Skeletal muscle tissue (tissue), 4 donors: ENCODE measurements around the gene GLT1D1. TPM values are rescaled to one million over a fixed set of nuclear protein-coding genes. Genes with fewer than 3 reads are reported as not detected.
"Not testable (repeated sequence)": the region's sequence is repeated elsewhere in the genome, so short reads cannot be mapped to it uniquely, and the experiment has no call there.

Experiments
- H3K27ac ChIP-seq: one replicate; pipeline ENCODE4 v1.7.0; 2013; ENCODE audit warnings: mild to moderate bottlenecking, low read depth, low read length, inconsistent platforms
- H3K27me3 ChIP-seq, 3 donors: one replicate each; pipeline ENCODE4 v1.7.0; 2013; ENCODE audit warnings: low read length in 3 of 3; ENCODE audit not compliant: control insufficient read depth in 3 of 3, insufficient read depth in 3 of 3
- H3K36me3 ChIP-seq, 3 donors: one replicate each; pipeline ENCODE4 v1.7.0; 2013; ENCODE audit warnings: low read length in 3 of 3; ENCODE audit not compliant: control insufficient read depth in 3 of 3, insufficient read depth in 3 of 3
- H3K4me1 ChIP-seq, 3 donors: one replicate each; pipeline ENCODE4 v1.7.0; 2013; ENCODE audit warnings: low read length in 3 of 3, mild to moderate bottlenecking in 3 of 3; ENCODE audit not compliant: control insufficient read depth in 3 of 3, insufficient read depth in 3 of 3
- H3K4me3 ChIP-seq, 3 donors: one replicate each; pipeline ENCODE4 v1.7.0; 2013; ENCODE audit warnings: low read length in 3 of 3
- H3K9ac ChIP-seq, 3 donors: one replicate each; pipeline ENCODE4 v1.7.0; 2013; ENCODE audit warnings: low read length in 3 of 3, mild to moderate bottlenecking in 3 of 3, moderate library complexity in 2 of 3, low read depth in 1 of 3
- H3K9me3 ChIP-seq, 3 donors: one replicate each; pipeline ENCODE4 v1.7.0; 2013; ENCODE audit warnings: low read length in 3 of 3; ENCODE audit not compliant: control insufficient read depth in 3 of 3
- total RNA-seq: library from RNA; depleted of rRNA; stranded (reverse); fragments of >200 nt; gene quantifications from one replicate; pipeline ENCODE4 v1.2.3, GENCODE V29; 2014
- donor health status: Osteomylitis.

GLT1D1 gene
- total RNA-seq, 1 donor from 2014 or later = 0.52 TPM

- not testable (repeated sequence) for H3K4me1 ChIP-seq, H3K27ac ChIP-seq, H3K27me3 ChIP-seq, H3K36me3 ChIP-seq, H3K9ac ChIP-seq, H3K4me3 ChIP-seq, H3K9me3 ChIP-seq
These were observed 13.4 kb upstream of the GLT1D1 start for GRCh38 chr12:128839885-128840284.

DNA sequence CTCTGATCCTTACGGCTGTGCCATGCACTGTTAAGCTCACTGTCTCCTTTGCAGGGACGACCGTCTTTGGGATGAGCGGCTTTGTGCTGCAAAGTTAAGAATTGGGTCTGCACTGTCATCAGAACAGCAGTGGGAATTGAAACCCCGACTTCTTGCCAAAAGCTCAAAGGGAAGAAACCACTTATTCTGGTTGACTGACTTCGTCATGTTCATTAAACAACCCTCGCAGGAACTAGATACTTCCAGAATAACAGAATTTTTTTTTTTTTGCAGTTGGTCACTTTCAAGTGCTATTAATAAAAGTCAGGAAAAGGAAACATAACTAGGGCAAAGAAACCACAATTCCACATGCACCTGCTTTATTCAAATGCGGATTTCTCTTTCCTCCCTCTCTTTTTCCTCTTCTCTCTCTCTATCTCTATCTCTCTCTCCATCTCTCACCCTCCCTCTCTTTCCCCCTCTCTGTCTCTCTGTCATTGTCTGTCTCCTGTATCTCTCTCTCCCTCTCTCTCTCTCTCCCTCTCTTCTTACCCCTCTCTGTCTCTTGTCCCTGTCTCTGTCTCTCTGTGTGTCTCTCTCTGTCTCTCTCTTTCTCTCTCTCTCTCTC is 12.3 kb upstream of the GLT1D1 start:
- Histone ChIP-seq H3K4me1 (no peaks in the 10 kb centered on the region), H3K27ac (no peak overlapping the region), H3K9ac (no peak overlapping the region), H3K27me3 (no peaks in the 10 kb centered on the region), H3K36me3 (no peaks in the 10 kb centered on the region), H3K9me3 (no peaks in the 10 kb centered on the region), H3K4me3 (no peak overlapping the region)

DNA sequence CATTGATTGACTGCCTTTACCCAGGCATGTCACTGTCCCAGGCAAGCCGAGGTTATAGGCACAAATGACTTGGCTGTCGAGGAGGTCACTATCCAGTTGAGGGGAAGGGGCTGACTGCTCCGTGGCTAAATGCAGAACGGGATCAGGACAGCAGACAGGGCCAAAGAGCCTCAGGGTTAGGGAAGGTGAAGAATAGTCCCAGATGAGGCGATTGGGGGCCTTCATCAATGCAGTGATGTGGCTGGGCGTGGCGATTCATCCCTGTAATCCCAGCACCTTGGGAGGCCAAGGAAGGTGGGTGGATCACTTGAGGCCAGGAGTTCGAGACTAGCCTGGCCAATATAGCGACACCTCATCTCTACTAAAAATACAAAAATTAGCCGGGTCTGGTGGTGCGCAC is 10.7 kb upstream of the GLT1D1 start:
- no peaks in the 10 kb centered on the region for H3K36me3 ChIP-seq
- no peak overlapping the region for H3K27ac ChIP-seq
- no peaks in the 10 kb centered on the region for H3K27me3 ChIP-seq
- no peaks in the 10 kb centered on the region for H3K4me1 ChIP-seq
- H3K9me3 ChIP-seq = no peaks in the 10 kb centered on the region
- H3K9ac ChIP-seq = no peak overlapping the region
- H3K4me3 ChIP-seq = no peak overlapping the region

DNA sequence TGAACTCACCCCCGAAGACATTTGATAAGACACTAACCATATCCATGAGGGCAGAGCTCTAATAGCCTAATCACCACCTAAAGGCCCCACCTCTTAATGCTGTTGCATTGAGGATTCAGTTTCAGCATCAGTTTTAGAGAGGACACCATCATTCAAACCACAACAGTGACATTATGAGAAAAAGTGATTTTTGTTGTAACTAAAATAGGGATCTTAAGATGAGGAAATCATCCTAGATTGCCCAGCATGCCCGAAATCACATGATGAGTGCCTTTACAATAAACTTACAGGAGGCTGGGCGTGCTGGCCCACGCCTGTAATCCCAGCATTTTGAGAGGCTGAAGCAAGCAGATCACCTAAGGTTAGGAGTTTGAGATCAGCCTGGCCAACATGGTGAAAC is 9.7 kb upstream of the GLT1D1 start:
- Histone ChIP-seq H3K27ac (no peak overlapping the region), H3K9ac (no peak overlapping the region), H3K27me3 (no peaks in the 10 kb centered on the region), H3K9me3 (no peaks in the 10 kb centered on the region), H3K4me1 (no peaks in the 10 kb centered on the region), H3K4me3 (no peak overlapping the region), H3K36me3 (no peaks in the 10 kb centered on the region)

DNA sequence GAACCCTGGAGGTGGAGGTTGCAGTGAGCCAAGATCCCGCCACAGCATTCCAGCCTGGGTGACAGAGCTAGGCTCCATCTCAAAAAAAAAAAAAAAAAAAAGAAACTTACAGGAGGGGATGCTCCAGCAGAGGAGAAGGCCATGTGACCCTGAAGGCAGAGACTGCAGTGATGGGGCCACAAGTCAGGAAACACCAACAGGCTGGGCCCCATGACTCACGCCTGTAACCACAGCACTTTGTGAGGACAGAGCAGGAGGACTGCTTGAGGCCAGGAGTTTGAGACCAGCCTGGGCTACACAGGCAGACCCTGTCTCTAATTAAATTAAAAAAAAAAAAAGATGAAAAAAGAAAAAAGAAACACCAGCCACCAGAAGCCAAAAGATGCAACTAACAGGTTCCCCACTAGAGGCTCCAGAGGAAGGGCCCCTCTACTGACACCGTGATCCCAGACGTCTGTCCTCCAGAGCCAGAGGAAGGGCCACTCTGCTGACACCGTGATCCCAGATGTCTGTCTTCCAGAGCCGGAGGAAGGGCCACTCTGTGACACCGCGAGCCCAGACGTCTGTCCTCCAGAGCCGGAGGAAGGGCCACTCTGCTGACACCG is 9.1 kb upstream of the GLT1D1 start:
- no peaks in the 10 kb centered on the region for H3K9me3 ChIP-seq
- no peak overlapping the region for H3K4me3 ChIP-seq
- H3K36me3 ChIP-seq = no peaks in the 10 kb centered on the region
- H3K27ac ChIP-seq = no peak overlapping the region
- H3K9ac ChIP-seq = no peak overlapping the region
- H3K27me3 ChIP-seq = no peaks in the 10 kb centered on the region
- H3K4me1 ChIP-seq = no peaks in the 10 kb centered on the region

GRCh38 chr12:128846671-128847070 is 6.6 kb upstream of the GLT1D1 start:
- not testable (repeated sequence) for H3K4me3 ChIP-seq, H3K27me3 ChIP-seq, H3K36me3 ChIP-seq, H3K4me1 ChIP-seq, H3K9ac ChIP-seq, H3K9me3 ChIP-seq, H3K27ac ChIP-seq

GRCh38 chr12:128848371-128848770 is 4.9 kb upstream of the GLT1D1 start:
- Histone ChIP-seq H3K27me3 (peaks cover 7 to 10% (median 8%) of the 10 kb centered on the region in 3 donors), H3K27ac (no peak overlapping the region), H3K9ac (no peak overlapping the region), H3K36me3 (no peaks in the 10 kb centered on the region), H3K9me3 (no peaks in the 10 kb centered on the region), H3K4me3 (no peak overlapping the region), H3K4me1 (no peaks in the 10 kb centered on the region)

GRCh38 chr12:128849806-128850205 is 3.5 kb upstream of the GLT1D1 start:
- H3K4me1 ChIP-seq, H3K4me3 ChIP-seq, H3K9ac ChIP-seq, H3K27ac ChIP-seq, H3K36me3 ChIP-seq, H3K9me3 ChIP-seq: not testable (repeated sequence)
- peaks cover 15 to 23% (median 17%) of the 10 kb centered on the region in 3 donors for H3K27me3 ChIP-seq

- H3K27ac ChIP-seq = no peak overlapping the region
- H3K9ac ChIP-seq = no peak overlapping the region
- H3K4me3 ChIP-seq = no peak overlapping the region
- H3K4me1 ChIP-seq = peaks cover 0 to 4% (median 3%) of the 10 kb centered on the region in 3 donors
- H3K9me3 ChIP-seq = no peaks in the 10 kb centered on the region
- H3K36me3 ChIP-seq = no peaks in the 10 kb centered on the region
- H3K27me3 ChIP-seq = peaks cover 17 to 24% (median 19%) of the 10 kb centered on the region in 3 donors
These were observed 2.9 kb upstream of the GLT1D1 start for GRCh38 chr12:128850400-128850799.

- not testable (repeated sequence) for H3K9ac ChIP-seq, H3K4me1 ChIP-seq, H3K9me3 ChIP-seq, H3K27ac ChIP-seq, H3K36me3 ChIP-seq, H3K4me3 ChIP-seq
- peaks cover 17 to 24% (median 19%) of the 10 kb centered on the region in 3 donors for H3K27me3 ChIP-seq
These were observed 1.8 kb upstream of the GLT1D1 start for GRCh38 chr12:128851429-128851828.
